Osteoblast (primary cell): ENCODE data around the gene CSNK1G2. TPM values are rescaled to one million over a fixed set of nuclear protein-coding genes. Genes with fewer than 3 reads are reported as not detected.

Source experiments
- DNase-seq: peaks from one replicate; pipeline ENCODE4 v3.0.0; 2011; ENCODE audit warnings: low spot score, mixed read lengths; ENCODE audit not compliant: insufficient read length; ENCODE audit errors: missing footprints
- H2AFZ ChIP-seq: 2 replicates; pipeline ENCODE4 v1.6.0; 2011; ENCODE audit warnings: mild to moderate bottlenecking, low read length
- H3K27ac ChIP-seq: 2 replicates; pipeline ENCODE4 v1.5.1; 2011; ENCODE audit warnings: mild to moderate bottlenecking, low read depth, low read length, moderate library complexity
- H3K27me3 ChIP-seq: 2 replicates; pipeline ENCODE4 v1.6.0; 2012; ENCODE audit warnings: mild to moderate bottlenecking, control low read depth, inconsistent platforms, low read length, moderate library complexity; ENCODE audit not compliant: insufficient read depth
- H3K36me3 ChIP-seq: 2 replicates; pipeline ENCODE4 v1.5.1; 2011; ENCODE audit warnings: mild to moderate bottlenecking, low read length, control low read depth, moderate library complexity; ENCODE audit not compliant: insufficient read depth
- H3K4me1 ChIP-seq: 2 replicates; pipeline ENCODE4 v1.5.1; 2011; ENCODE audit warnings: mild to moderate bottlenecking, low read length, control low read depth, moderate library complexity; ENCODE audit not compliant: insufficient read depth
- H3K4me2 ChIP-seq: 2 replicates; pipeline ENCODE4 v1.6.0; 2011; ENCODE audit warnings: mild to moderate bottlenecking, low read length; ENCODE audit not compliant: insufficient read depth
- H3K4me3 ChIP-seq: fragments of 200-600 bp; sonication (generic); 3 replicates; pipeline ENCODE4 v1.5.1; 2012; ENCODE audit warnings: mild to moderate bottlenecking, low read length, inconsistent platforms; ENCODE audit not compliant: insufficient read depth
- H3K79me2 ChIP-seq: 2 replicates; pipeline ENCODE4 v1.6.0; 2012; ENCODE audit warnings: mild to moderate bottlenecking, low read length, control low read depth, inconsistent platforms; ENCODE audit not compliant: insufficient read depth
- H3K9me3 ChIP-seq: 2 replicates; pipeline ENCODE4 v1.5.1; 2011; ENCODE audit warnings: low read depth, low read length, control low read depth
- H4K20me1 ChIP-seq: 2 replicates; pipeline ENCODE4 v1.6.0; 2012; ENCODE audit warnings: mild to moderate bottlenecking, low read length, control low read depth; ENCODE audit not compliant: insufficient read depth
- total RNA-seq: library from RNA; depleted of rRNA; stranded (reverse); fragments of >200 nt; gene quantifications from 2 replicates; pipeline ENCODE4 v1.2.3, GENCODE V29; 2012
- TF ChIP-seq, protein P1 (sequence below): IDR thresholded peaks from 2 replicates; pipeline ENCODE4 v1.5.1; 2011; ENCODE audit warnings: mild to moderate bottlenecking, low read depth, low read length, moderate library complexity; ENCODE audit errors: extremely low read depth

The CSNK1G2 gene
- total RNA-seq, 1 donor: 68.8 TPM

DNA sequence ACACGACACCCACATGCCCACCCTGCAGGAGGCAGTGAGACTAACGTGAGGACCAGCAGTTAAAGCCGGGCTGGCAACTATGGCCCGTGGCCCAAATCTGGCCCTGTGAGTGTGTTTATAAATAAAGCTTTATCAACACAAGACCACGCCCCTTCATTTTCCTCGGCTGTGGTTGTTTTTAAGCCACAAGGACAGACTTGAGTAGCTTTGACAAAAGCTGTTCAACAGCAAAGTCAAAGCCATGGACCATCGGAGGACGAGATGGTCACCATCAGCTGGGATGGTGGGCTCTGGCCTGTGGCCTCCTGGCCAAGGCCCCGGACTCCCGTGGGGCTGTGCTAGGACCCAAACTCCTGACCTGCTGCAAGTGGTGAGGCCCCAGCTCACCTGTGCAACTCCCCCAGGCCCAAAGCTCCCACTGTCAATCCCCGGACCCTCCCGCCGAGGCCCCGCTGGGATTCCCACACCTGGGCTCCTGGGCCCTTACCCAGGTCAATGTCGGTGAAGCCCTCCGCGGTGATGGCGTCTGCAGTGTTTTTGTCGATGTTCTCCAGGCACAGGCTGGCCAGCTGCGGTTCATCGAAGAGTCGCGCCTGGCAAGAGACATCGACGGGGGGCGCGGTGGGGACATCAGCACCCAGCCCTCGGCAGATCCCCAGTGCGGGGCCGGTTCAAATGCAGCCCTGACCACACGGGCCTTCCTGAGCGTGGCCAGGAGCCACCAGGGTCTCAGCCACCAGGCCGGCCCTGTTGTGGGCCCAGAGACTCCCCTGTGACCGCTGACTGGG lies 49.5 kb downstream of the CSNK1G2 start:
- no peaks in the 10 kb centered on the region for H3K4me1 ChIP-seq
- no peak overlapping the region for H3K4me2 ChIP-seq
- H3K27me3 ChIP-seq: no peaks in the 10 kb centered on the region
- no peaks in the 10 kb centered on the region for H3K9me3 ChIP-seq
- H3K27ac ChIP-seq: no peak overlapping the region
- TF ChIP-seq, protein P1, sequence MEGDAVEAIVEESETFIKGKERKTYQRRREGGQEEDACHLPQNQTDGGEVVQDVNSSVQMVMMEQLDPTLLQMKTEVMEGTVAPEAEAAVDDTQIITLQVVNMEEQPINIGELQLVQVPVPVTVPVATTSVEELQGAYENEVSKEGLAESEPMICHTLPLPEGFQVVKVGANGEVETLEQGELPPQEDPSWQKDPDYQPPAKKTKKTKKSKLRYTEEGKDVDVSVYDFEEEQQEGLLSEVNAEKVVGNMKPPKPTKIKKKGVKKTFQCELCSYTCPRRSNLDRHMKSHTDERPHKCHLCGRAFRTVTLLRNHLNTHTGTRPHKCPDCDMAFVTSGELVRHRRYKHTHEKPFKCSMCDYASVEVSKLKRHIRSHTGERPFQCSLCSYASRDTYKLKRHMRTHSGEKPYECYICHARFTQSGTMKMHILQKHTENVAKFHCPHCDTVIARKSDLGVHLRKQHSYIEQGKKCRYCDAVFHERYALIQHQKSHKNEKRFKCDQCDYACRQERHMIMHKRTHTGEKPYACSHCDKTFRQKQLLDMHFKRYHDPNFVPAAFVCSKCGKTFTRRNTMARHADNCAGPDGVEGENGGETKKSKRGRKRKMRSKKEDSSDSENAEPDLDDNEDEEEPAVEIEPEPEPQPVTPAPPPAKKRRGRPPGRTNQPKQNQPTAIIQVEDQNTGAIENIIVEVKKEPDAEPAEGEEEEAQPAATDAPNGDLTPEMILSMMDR: no peak
- no peak for DNase-seq
- no peak overlapping the region for H2AFZ ChIP-seq
- H4K20me1 ChIP-seq: peaks cover 3% of the 10 kb centered on the region
- peaks cover 32% of the 10 kb centered on the region for H3K36me3 ChIP-seq
- no peaks in the 10 kb centered on the region for H3K79me2 ChIP-seq
- no peak overlapping the region for H3K4me3 ChIP-seq

DNA sequence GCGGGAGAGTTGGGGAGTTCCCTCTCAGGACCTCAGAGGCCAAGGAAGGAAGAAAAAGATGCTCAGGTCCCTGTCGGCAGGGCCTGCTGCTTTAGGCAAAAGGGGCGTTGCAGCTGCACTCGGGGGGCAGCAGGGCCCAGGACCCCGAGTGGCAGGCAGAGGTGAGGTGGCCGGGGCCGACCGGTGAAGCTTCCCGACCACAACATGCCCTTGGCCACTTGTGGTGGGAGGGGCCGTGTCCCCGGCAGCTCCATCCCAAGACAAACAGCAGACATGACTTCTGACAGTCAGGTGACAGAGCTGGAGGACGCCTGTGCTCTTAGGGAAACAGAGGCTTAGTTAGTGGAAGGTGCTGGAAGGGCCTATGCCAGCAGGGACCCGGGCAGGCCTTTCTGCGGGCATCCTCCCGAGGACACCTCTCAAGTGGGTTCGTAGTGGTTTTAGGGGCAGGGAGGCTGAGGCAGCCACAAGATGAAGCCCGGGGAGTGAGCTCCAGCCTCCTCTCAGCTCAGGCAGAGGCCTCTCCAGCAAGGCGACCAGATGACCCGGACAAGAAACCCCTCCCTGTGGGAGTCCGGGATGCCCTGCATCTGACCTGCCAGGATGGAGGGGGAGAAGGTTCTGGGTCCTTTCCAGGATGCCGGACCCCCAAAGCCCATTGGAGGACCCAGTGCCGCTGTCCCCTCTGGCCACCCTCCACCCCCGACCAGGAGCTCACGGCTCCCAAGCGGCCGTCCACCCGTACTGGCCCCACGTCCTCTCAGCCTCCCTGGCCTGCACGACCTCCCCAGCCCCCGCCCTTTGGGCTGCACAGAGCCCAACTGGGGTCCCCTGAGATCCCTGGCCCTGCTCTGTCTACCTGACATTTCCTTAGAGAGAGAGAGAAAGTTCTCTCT lies 50.3 kb downstream of the CSNK1G2 start:
- H3K9me3 ChIP-seq: no peaks in the 10 kb centered on the region
- TF ChIP-seq, protein P1: no peak
- H3K79me2 ChIP-seq: no peaks in the 10 kb centered on the region
- peaks cover 29% of the 10 kb centered on the region for H3K36me3 ChIP-seq
- H3K27ac ChIP-seq: no peak overlapping the region
- DNase-seq: no peak
- no peaks in the 10 kb centered on the region for H3K27me3 ChIP-seq
- H3K4me3 ChIP-seq: no peak overlapping the region
- H2AFZ ChIP-seq: no peak overlapping the region
- H4K20me1 ChIP-seq: peaks cover 3% of the 10 kb centered on the region
- H3K4me1 ChIP-seq: no peaks in the 10 kb centered on the region
- no peak overlapping the region for H3K4me2 ChIP-seq

DNA sequence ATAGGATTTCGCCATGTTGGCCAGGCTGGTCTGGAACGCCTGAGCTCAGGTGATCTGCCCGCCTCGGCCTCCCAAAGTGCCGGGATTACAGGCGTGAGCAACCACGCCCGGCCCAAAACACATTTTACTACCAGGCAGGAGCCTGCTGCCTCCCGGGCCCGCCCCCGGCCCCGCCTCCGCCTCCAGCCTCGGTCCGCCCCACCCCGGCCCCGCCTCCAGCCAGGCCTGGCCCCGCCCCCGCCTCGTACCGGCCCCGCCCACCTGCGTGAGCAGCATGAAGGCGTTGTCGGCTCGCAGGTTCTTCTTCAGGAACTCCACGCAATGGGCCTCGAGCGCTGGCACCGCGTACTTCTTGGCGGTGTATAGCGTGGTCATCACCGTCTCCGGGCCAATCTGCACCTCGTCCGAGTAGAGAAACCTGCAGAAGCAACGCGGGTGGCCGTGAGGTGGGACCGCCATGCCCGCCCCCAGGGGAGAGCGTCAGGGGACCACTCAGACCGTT lies 51.8 kb downstream of the CSNK1G2 start:
- Histone ChIP-seq H3K27me3 (no peaks in the 10 kb centered on the region), H3K36me3 (peaks cover 27% of the 10 kb centered on the region), H3K4me3 (no peak overlapping the region), H3K27ac (no peak overlapping the region), H3K79me2 (no peaks in the 10 kb centered on the region), H3K4me2 (no peak overlapping the region), H2AFZ (no peak overlapping the region), H4K20me1 (peaks cover 4% of the 10 kb centered on the region), H3K4me1 (no peaks in the 10 kb centered on the region), H3K9me3 (no peaks in the 10 kb centered on the region)
- DNase-seq: no peak
- TF ChIP-seq, protein P1: no peak
